LNCaP clone FGC (cell line): ENCODE measurements around the gene OR6B3.
"Not testable (repeated sequence)": the region's sequence is repeated elsewhere in the genome, so short reads cannot be mapped to it uniquely, and the experiment has no call there.

Experiments used
- DNase-seq: peaks from one replicate; pipeline ENCODE4 v3.0.0-alpha.2; 2011; ENCODE audit warnings: low read depth
- H3K4me3 ChIP-seq: 2 replicates; pipeline ENCODE4 v1.5.1; 2011; ENCODE audit warnings: mild to moderate bottlenecking, low read depth, low read length, control low read depth
- TF ChIP-seq, protein P1 (sequence below): IDR thresholded peaks from 2 replicates; pipeline ENCODE4 v1.5.1; 2012; ENCODE audit warnings: mild to moderate bottlenecking; ENCODE audit not compliant: control insufficient read depth, insufficient read depth; ENCODE audit errors: extremely low read depth

Gene OR6B3

DNA sequence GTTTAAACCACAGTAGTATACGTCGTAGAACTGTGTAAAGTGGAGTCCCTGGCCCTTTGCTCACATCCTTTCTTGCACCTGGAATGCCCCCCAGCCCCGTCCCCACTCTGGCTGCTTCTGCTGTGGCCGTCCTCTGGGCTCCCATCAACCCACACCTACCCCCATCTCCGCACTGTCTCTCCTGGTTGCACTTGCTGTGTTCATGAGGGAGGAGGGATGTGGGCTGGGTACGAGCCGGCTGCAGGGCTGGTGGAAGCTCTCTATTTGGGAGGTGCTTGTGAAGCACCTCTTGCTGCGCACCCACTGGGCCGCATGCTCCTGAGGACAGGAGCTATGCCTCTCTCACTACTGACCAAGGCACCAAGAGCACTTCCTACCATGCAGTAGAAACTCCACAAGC lies 5.1 kb downstream of the OR6B3 start:
- TF ChIP-seq, protein P1, sequence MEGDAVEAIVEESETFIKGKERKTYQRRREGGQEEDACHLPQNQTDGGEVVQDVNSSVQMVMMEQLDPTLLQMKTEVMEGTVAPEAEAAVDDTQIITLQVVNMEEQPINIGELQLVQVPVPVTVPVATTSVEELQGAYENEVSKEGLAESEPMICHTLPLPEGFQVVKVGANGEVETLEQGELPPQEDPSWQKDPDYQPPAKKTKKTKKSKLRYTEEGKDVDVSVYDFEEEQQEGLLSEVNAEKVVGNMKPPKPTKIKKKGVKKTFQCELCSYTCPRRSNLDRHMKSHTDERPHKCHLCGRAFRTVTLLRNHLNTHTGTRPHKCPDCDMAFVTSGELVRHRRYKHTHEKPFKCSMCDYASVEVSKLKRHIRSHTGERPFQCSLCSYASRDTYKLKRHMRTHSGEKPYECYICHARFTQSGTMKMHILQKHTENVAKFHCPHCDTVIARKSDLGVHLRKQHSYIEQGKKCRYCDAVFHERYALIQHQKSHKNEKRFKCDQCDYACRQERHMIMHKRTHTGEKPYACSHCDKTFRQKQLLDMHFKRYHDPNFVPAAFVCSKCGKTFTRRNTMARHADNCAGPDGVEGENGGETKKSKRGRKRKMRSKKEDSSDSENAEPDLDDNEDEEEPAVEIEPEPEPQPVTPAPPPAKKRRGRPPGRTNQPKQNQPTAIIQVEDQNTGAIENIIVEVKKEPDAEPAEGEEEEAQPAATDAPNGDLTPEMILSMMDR: no peak
- H3K4me3 ChIP-seq: no peak overlapping the region
- no peak for DNase-seq

DNA sequence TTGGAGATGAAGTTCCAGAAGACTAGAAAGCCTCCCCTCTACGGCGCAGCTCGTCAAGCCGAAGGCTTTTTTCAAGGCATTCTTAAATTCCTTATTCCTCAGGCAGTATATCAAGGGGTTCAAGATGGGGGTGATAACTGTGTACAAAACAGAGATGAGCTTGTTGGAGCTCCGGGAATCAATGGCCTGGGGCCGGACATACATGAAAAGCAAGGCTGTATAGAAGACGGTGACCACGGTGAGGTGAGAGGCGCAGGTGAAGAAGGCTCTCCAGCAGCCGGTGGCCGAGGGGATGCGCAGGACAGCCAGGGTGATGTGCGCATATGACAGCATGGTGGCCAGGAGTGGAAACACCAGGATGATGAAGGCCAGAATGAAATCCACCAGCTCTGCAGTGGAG lies 8.2 kb downstream of the OR6B3 start:
- no peak overlapping the region for H3K4me3 ChIP-seq
- TF ChIP-seq, protein P1: no peak
- no peak for DNase-seq

GRCh38 chr2:240044096-240044495 lies 9.2 kb downstream of the OR6B3 start:
- not testable (repeated sequence) for H3K4me3 ChIP-seq, DNase-seq

DNA sequence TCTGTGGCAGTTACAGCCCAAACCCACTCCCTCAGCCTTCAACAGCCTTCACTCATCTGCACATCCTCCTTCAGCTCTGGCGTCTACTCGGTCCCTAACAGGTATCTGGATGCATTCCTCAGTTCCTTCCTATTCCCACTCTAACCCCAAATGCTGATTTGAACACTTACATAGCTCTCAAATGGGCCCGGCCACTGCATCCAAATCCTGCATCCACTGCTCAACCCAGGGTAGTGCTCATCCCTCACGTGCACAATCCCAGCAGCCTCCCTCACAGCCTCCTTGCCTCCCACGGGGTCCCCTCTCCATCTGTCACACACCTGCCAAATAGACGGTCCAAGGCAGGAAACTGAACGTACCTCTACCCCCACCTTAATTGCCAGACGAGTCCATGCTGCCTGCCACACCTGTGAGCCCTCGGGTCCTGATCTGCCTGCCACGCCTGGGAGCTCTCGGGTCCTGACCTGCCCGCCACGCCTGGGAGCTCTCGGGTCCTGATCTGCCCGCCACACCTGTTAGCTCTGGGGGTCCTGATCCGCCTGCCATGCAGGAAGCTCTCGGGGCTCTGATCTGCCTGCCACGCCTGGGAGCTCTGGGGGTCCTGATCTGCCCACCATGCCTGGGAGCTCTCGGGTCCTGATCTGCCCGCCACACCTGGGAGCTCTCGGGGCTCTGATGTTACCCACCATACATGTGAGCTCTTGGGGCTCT lies 9.9 kb downstream of the OR6B3 start:
- H3K4me3 ChIP-seq: no peak overlapping the region
- DNase-seq: no peak
- TF ChIP-seq, protein P1: no peak

- TF ChIP-seq, protein P1: no peak
- no peak for DNase-seq
- H3K4me3 ChIP-seq: no peak overlapping the region
Measured at GRCh38 chr2:240042740-240043139, 10.6 kb downstream of the OR6B3 start.

GRCh38 chr2:240041363-240041762 lies 12.0 kb downstream of the OR6B3 start:
- no peak overlapping the region for H3K4me3 ChIP-seq
- TF ChIP-seq, protein P1: no peak
- no peak for DNase-seq

- no peak overlapping the region for H3K4me3 ChIP-seq
- TF ChIP-seq, protein P1: no peak
- no peak for DNase-seq
Measured at GRCh38 chr2:240037358-240037757, 16.0 kb downstream of the OR6B3 start.
